PC-9 (cell line): ENCODE data around the gene CES2. TPM values are rescaled to one million over a fixed set of nuclear protein-coding genes. Genes with fewer than 3 reads are reported as not detected.

Experiments used
- BruUV-seq: library from RNA; stranded (reverse); fragments of 400-500 nt; replicated peaks from 2 replicates; lab custom pipeline; 2021; lab: Mats Ljungman, UMichigan
- CTCF ChIA-PET: fragments of 300-600 bp; sonication (Branson Sonifier 250); formaldehyde crosslinking; loops from one replicate; lab custom pipeline; 2022; ENCODE audit warnings: antibody characterized with exemption; lab: Charles Lee
- POLR2A ChIA-PET: fragments of 300-600 bp; sonication (Branson Sonifier 250); formaldehyde crosslinking; loops from one replicate; lab custom pipeline; 2022; ENCODE audit warnings: antibody characterized with exemption; ENCODE audit not compliant: unreplicated experiment; lab: Charles Lee
- DNase-seq, 2 experiments: peaks; one replicate each; pipeline versions ENCODE4 v3.0.0 to v3.0.0-alpha.2; 2015 to 2022; ENCODE audit warnings: mixed read lengths in 1 of 2
- H2AFZ ChIP-seq: fragments of 200-600 bp; sonication (generic); 2 replicates; pipeline ENCODE4 v1.8.1; 2017; ENCODE audit warnings: antibody characterized with exemption
- H3F3A ChIP-seq: fragments of 200-600 bp; sonication (generic); 2 replicates; pipeline ENCODE4 v1.8.1; 2017; ENCODE audit warnings: antibody characterized with exemption, mild to moderate bottlenecking, low read depth; ENCODE audit not compliant: insufficient read depth
- H3K27ac ChIP-seq: fragments of 200-600 bp; sonication (generic); 2 replicates; pipeline ENCODE4 v1.6.1; 2016; ENCODE audit warnings: mixed run types
- H3K27me3 ChIP-seq: fragments of 200-600 bp; sonication (generic); 2 replicates; pipeline ENCODE4 v1.6.1; 2016; ENCODE audit warnings: low read depth, mixed run types; ENCODE audit not compliant: insufficient read depth
- H3K36me3 ChIP-seq: fragments of 200-600 bp; sonication (generic); 2 replicates; pipeline ENCODE4 v1.6.1; 2016; ENCODE audit warnings: low read depth, mixed run types
- H3K4me1 ChIP-seq: fragments of 200-600 bp; sonication (generic); replicated peaks from 2 replicates; pipeline ENCODE4 v1.6.1; 2016; ENCODE audit warnings: mixed run types; ENCODE audit not compliant: insufficient read depth
- H3K4me2 ChIP-seq: fragments of 200-600 bp; sonication (generic); 2 replicates; pipeline ENCODE4 v1.6.1; 2017; ENCODE audit warnings: mixed run types
- H3K4me3 ChIP-seq: fragments of 200-600 bp; sonication (generic); 2 replicates; pipeline ENCODE4 v1.6.1; 2016; ENCODE audit warnings: mixed run types
- H3K79me2 ChIP-seq: fragments of 200-600 bp; sonication (generic); 2 replicates; pipeline ENCODE4 v1.6.1; 2017; ENCODE audit warnings: low read depth, mixed run types
- H3K9me2 ChIP-seq: fragments of 200-600 bp; sonication (generic); 2 replicates; pipeline ENCODE4 v1.8.1; 2017; ENCODE audit warnings: mild to moderate bottlenecking; ENCODE audit not compliant: insufficient read depth
- H3K9me3 ChIP-seq: fragments of 200-600 bp; sonication (generic); 2 replicates; pipeline ENCODE4 v1.8.1; 2016; ENCODE audit warnings: low read depth; ENCODE audit not compliant: insufficient read depth
- H4K20me1 ChIP-seq: fragments of 200-600 bp; sonication (generic); 2 replicates; pipeline ENCODE4 v1.8.1; 2017; ENCODE audit not compliant: insufficient read depth
- CTCF ChIP-seq: fragments of 200-600 bp; sonication (generic); conservative IDR thresholded peaks from 2 replicates; pipeline ENCODE4 v1.6.1; 2017; ENCODE audit warnings: mixed run types, antibody characterized with exemption, mild to moderate bottlenecking, moderate library complexity
- EZH2 ChIP-seq: fragments of 200-600 bp; sonication (generic); IDR thresholded peaks from 2 replicates; pipeline ENCODE4 v1.8.0; 2017; ENCODE audit warnings: antibody characterized with exemption, low read depth
- intact Hi-C: fragments of 100-400 bp; cut with micrococcal nuclease; formaldehyde crosslinking; loops from one replicate; pipeline ENCODE4 v1.10.0; 2022; ENCODE audit not compliant: unreplicated experiment
- total RNA-seq: library from RNA; stranded (reverse); gene quantifications from 2 replicates; pipeline ENCODE4 v1.2.3, GENCODE V29; 2021

CES2 gene
- total RNA-seq, 1 experiment from 2014 or later: 32.8 TPM

GRCh38 chr16:66958857-66959703, 23.8 kb downstream of the CES2 start:
- DNase-seq: no peak
- BruUV-seq: no TSS peak
- ChIA-PET POLR2A (no interaction called here), CTCF (interaction anchor here (0.6 kb wide), 3 partner anchors 171 to 1261 kb away, joined by 3 to 6 read pairs (median 5); no protein-coding TSS in a partner anchor)
- no peaks in the 10 kb centered on the region for H3K9me3 ChIP-seq
- no peak overlapping the region for H3K27ac ChIP-seq
- H3F3A ChIP-seq: no peaks in the 10 kb centered on the region
- H3K4me3 ChIP-seq: no peak overlapping the region
- no peaks in the 10 kb centered on the region for H3K27me3 ChIP-seq
- no peak for TF ChIP-seq CTCF
- TF ChIP-seq EZH2: no peak
- H3K9me2 ChIP-seq: no peaks in the 10 kb centered on the region
- H2AFZ ChIP-seq: no peak overlapping the region
- H3K4me1 ChIP-seq: no peaks in the 10 kb centered on the region
- H3K79me2 ChIP-seq: no peaks in the 10 kb centered on the region
- H3K4me2 ChIP-seq: no peak overlapping the region
- H4K20me1 ChIP-seq: no peaks in the 10 kb centered on the region
- intact Hi-C loops: no loop called here
- no peaks in the 10 kb centered on the region for H3K36me3 ChIP-seq

GRCh38 chr16:66959704-66960161, 24.4 kb downstream of the CES2 start:
- TF ChIP-seq EZH2 (no peak), CTCF (no peak)
- Histone ChIP-seq H3K9me2 (no peaks in the 10 kb centered on the region), H3K4me3 (no peak overlapping the region), H3K36me3 (no peaks in the 10 kb centered on the region), H3K9me3 (no peaks in the 10 kb centered on the region), H3F3A (no peaks in the 10 kb centered on the region), H3K4me2 (no peak overlapping the region), H3K79me2 (no peaks in the 10 kb centered on the region), H3K27me3 (no peaks in the 10 kb centered on the region), H2AFZ (no peak overlapping the region), H4K20me1 (no peaks in the 10 kb centered on the region), H3K27ac (no peak overlapping the region), H3K4me1 (no peaks in the 10 kb centered on the region)
- intact Hi-C loops: no loop called here
- ChIA-PET CTCF (no interaction called here), POLR2A (no interaction called here)
- BruUV-seq: no TSS peak
- DNase-seq: no peak

GRCh38 chr16:66960270-66960669, 25.0 kb downstream of the CES2 start:
- no peaks in the 10 kb centered on the region for H3F3A ChIP-seq
- H2AFZ ChIP-seq: no peak overlapping the region
- no peaks in the 10 kb centered on the region for H3K27me3 ChIP-seq
- H3K4me2 ChIP-seq: no peak overlapping the region
- ChIA-PET CTCF (no interaction called here), POLR2A (no interaction called here)
- H4K20me1 ChIP-seq: no peaks in the 10 kb centered on the region
- no peak for DNase-seq
- no peak overlapping the region for H3K4me3 ChIP-seq
- H3K9me2 ChIP-seq: no peaks in the 10 kb centered on the region
- H3K79me2 ChIP-seq: no peaks in the 10 kb centered on the region
- TF ChIP-seq CTCF (no peak), EZH2 (no peak)
- intact Hi-C loops: no loop called here
- BruUV-seq: no TSS peak
- H3K36me3 ChIP-seq: no peaks in the 10 kb centered on the region
- H3K27ac ChIP-seq: no peak overlapping the region
- no peaks in the 10 kb centered on the region for H3K4me1 ChIP-seq
- H3K9me3 ChIP-seq: no peaks in the 10 kb centered on the region
